ENCODE results near the gene PLCD4.

DNA sequence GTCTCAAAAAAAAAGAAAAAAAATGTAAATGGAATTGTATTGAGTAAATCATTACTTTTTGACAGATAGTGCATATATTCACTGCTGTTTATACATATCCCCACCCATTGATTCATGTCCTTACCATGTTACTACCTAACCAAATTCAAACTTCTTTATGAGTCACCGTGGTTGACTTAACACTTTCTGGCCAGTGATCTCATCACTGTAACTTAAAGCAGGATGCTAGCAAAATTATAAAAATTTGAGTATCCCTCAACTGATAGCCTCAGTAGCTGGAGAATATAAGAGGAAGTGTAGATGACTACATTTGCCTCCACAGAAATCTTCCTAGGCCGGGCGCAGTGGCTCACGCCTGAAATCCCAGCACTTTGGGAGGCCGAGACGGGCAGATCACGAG is 25.6 kb upstream of the PLCD4 start:
- no peak for TF ChIP-seq HDAC6 (IDR thresholded peaks at IDR 0.05; ENCODE audit: unreplicated experiment)
- TF ChIP-seq, protein P1, sequence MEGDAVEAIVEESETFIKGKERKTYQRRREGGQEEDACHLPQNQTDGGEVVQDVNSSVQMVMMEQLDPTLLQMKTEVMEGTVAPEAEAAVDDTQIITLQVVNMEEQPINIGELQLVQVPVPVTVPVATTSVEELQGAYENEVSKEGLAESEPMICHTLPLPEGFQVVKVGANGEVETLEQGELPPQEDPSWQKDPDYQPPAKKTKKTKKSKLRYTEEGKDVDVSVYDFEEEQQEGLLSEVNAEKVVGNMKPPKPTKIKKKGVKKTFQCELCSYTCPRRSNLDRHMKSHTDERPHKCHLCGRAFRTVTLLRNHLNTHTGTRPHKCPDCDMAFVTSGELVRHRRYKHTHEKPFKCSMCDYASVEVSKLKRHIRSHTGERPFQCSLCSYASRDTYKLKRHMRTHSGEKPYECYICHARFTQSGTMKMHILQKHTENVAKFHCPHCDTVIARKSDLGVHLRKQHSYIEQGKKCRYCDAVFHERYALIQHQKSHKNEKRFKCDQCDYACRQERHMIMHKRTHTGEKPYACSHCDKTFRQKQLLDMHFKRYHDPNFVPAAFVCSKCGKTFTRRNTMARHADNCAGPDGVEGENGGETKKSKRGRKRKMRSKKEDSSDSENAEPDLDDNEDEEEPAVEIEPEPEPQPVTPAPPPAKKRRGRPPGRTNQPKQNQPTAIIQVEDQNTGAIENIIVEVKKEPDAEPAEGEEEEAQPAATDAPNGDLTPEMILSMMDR (IDR thresholded peaks at IDR 0.05 in 2 of 3, conservative IDR thresholded peaks at IDR 0.05 in 1 of 3; ENCODE audit: control insufficient read depth in 2 of 3, extremely low read depth in 1 of 3, insufficient read depth in 1 of 3, low read depth in 3 of 3, low read length in 3 of 3): no peak
- no peak for TF ChIP-seq RCOR1 (conservative IDR thresholded peaks at IDR 0.05; ENCODE audit: low read depth, low read length)
- TF ChIP-seq ETV6 (conservative IDR thresholded peaks at IDR 0.05 in 1 of 2, IDR thresholded peaks at IDR 0.05 in 1 of 2; ENCODE audit: borderline replicate concordance in 1 of 2, low read depth in 1 of 2): no peak
- no peak for TF ChIP-seq RAD21 (IDR thresholded peaks at IDR 0.05; ENCODE audit: insufficient read depth, low read depth, low read length)
- no peak for TF ChIP-seq STAT3 (IDR thresholded peaks at IDR 0.05; ENCODE audit: low read depth, low read length)
- no peak for TF ChIP-seq CEBPB (IDR thresholded peaks at IDR 0.05; ENCODE audit: borderline replicate concordance in 1 of 2, low read depth in 2 of 2, low read length in 2 of 2)
- TF ChIP-seq IKZF1 (conservative IDR thresholded peaks at IDR 0.05): no peak
- no peak for TF ChIP-seq EZH2 (IDR thresholded peaks at IDR 0.05; ENCODE audit: borderline replicate concordance, control insufficient read depth, low read depth, low read length)

Measured in GM12878 (cell line).